Measurements from ENCODE around the gene C21orf58. TPM values are rescaled to one million over a fixed set of nuclear protein-coding genes. Genes with fewer than 3 reads are reported as not detected.
A peak's percentile ranks its signal among the peaks of the same experiment; 100 is the strongest.

The C21orf58 gene
- total and polyA plus RNA-seq, 2 experiments from 2014 or later = 17.7 to 23.9 TPM

DNA sequence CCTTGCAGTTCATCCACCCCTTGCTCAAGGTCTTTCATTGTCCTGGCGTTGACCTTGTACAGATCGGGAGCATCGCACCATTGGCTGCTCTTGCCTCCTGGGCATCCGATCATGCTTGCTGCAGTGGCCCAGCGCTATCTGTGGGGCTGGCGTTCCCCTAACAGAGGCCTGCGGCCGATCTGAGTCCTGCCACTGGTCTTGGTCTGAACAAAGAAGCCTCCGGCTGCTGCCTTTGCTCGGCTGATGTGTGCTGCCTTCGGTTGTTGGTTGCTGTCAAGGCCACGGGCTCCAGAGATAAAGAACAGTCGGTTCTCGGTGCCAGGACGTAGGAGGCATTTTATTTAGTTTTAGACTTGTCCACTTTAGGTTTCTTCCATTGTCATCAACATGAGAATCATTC is 39.3 kb upstream of the C21orf58 start (continued):
- TF ChIP-seq, protein P1, sequence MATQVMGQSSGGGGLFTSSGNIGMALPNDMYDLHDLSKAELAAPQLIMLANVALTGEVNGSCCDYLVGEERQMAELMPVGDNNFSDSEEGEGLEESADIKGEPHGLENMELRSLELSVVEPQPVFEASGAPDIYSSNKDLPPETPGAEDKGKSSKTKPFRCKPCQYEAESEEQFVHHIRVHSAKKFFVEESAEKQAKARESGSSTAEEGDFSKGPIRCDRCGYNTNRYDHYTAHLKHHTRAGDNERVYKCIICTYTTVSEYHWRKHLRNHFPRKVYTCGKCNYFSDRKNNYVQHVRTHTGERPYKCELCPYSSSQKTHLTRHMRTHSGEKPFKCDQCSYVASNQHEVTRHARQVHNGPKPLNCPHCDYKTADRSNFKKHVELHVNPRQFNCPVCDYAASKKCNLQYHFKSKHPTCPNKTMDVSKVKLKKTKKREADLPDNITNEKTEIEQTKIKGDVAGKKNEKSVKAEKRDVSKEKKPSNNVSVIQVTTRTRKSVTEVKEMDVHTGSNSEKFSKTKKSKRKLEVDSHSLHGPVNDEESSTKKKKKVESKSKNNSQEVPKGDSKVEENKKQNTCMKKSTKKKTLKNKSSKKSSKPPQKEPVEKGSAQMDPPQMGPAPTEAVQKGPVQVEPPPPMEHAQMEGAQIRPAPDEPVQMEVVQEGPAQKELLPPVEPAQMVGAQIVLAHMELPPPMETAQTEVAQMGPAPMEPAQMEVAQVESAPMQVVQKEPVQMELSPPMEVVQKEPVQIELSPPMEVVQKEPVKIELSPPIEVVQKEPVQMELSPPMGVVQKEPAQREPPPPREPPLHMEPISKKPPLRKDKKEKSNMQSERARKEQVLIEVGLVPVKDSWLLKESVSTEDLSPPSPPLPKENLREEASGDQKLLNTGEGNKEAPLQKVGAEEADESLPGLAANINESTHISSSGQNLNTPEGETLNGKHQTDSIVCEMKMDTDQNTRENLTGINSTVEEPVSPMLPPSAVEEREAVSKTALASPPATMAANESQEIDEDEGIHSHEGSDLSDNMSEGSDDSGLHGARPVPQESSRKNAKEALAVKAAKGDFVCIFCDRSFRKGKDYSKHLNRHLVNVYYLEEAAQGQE (IDR thresholded peaks at IDR 0.05; ENCODE audit: unreplicated experiment) = no peak
- TF ChIP-seq EZH2phosphoT487 (IDR thresholded peaks at IDR 0.05; ENCODE audit: unreplicated experiment) = no peak
- TF ChIP-seq ZNF331 (CRISPR knock-in tag; IDR thresholded peaks at IDR 0.05; ENCODE audit: low read depth) = no peak
- TF ChIP-seq STAT1 (IDR thresholded peaks at IDR 0.05; ENCODE audit: unreplicated experiment) = no peak
- no peak for TF ChIP-seq CREB1 (CRISPR knock-in tag; IDR thresholded peaks at IDR 0.05; ENCODE audit: low read depth)
- TF ChIP-seq ZNF114 (CRISPR knock-in tag; IDR thresholded peaks at IDR 0.05) = no peak
- TF ChIP-seq POLR2AphosphoS5 (IDR thresholded peaks at IDR 0.05; ENCODE audit: low read depth) = no peak

DNA sequence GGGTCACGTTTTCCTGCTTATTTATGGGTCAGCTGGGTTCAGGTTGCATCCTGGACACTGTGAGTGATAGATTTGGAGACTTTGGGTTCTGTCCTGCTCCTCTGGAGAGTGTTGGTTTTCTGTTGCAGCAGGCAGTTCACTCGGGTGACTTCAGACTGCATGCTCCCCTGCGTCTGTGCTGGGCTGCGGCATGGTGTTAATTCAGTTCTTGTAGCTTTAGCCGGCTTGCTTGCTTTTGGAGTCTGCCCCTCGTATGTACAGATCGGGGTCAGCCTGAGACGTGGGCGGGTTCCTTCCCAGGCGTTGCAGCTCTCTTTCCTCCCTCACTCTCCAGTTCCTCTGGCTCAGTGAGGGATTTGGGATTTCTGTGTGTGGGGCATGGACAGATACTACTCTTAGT is 38.3 kb upstream of the C21orf58 start:
- 0 out of 2 replicates have a peak overlapping the region, but pooled peaks have one; percentile 19 for H3K27ac ChIP-seq (ENCODE audit: low read depth)
- peaks cover 7% of the 10 kb centered on the region; the same call in 1 of the 2 replicates for H3K36me3 ChIP-seq (ENCODE audit: insufficient read depth)
- 0 out of 2 replicates have a peak, but pooled peaks cover 7% of the 10 kb centered on the region for H3F3A ChIP-seq (replicated peaks; ENCODE audit: low read depth)
- TF ChIP-seq JUNB (IDR thresholded peaks at IDR 0.05; ENCODE audit: unreplicated experiment) (no peak), EZH2phosphoT487 (IDR thresholded peaks at IDR 0.05; ENCODE audit: unreplicated experiment) (no peak), NANOG (IDR thresholded peaks at IDR 0.05; ENCODE audit: borderline replicate concordance) (no peak), ETS1 (IDR thresholded peaks at IDR 0.05) (no peak), CTCF (conservative IDR thresholded peaks at IDR 0.05; ENCODE audit: low read depth in 2 of 2) (no peak), ZNF331 (CRISPR knock-in tag; IDR thresholded peaks at IDR 0.05; ENCODE audit: low read depth) (no peak), EZH2 (IDR thresholded peaks at IDR 0.05; ENCODE audit: low read depth, unreplicated experiment) (no peak)
- no peak overlapping the region for H3K4me3 Mint-ChIP-seq
- DNase-seq (ENCODE audit: low spot score) = no peak
- no peaks in the 10 kb centered on the region for H3K27me3 ChIP-seq (ENCODE audit: insufficient read depth)
- H3K4me3 ChIP-seq = no peak overlapping the region
- no peaks in the 10 kb centered on the region for H3K9me2 ChIP-seq (ENCODE audit: insufficient read depth)
- peaks cover 15% of the 10 kb centered on the region for H3K27me3 Mint-ChIP-seq (ENCODE audit: insufficient read depth, low read depth, poor library complexity)
- no peaks in the 10 kb centered on the region for H3K4me1 Mint-ChIP-seq
- H3K27ac Mint-ChIP-seq = peak overlapping the region; percentile 67; the same call in 1 of the 2 replicates
- H3K9me3 Mint-ChIP-seq = peaks cover 8% of the 10 kb centered on the region; the same call in 2 of the 3 replicates
- no peak overlapping the region for H2AFZ ChIP-seq
- H3K4me1 ChIP-seq (ENCODE audit: insufficient read depth) = no peaks in the 10 kb centered on the region
- H4K20me1 ChIP-seq (replicated peaks; ENCODE audit: insufficient read depth) = no peaks in the 10 kb centered on the region; the same call in 1 of the 2 replicates
- H3K79me2 ChIP-seq (replicated peaks; ENCODE audit: insufficient read depth) = peaks cover 15% of the 10 kb centered on the region; the same call in 1 of the 2 replicates
- ATAC-seq = no peak
- H3K36me3 Mint-ChIP-seq (ENCODE audit: low read depth) = peaks cover 82% of the 10 kb centered on the region
- no peak overlapping the region for H3K4me2 ChIP-seq

Measured in GM23338 (cell line).